Measurements from ENCODE around the gene MAP1LC3C. TPM values are rescaled to one million over a fixed set of nuclear protein-coding genes. Genes with fewer than 3 reads are reported as not detected.

Gene MAP1LC3C
- total and polyA plus RNA-seq, 3 experiments from 2014 or later = not detected

DNA sequence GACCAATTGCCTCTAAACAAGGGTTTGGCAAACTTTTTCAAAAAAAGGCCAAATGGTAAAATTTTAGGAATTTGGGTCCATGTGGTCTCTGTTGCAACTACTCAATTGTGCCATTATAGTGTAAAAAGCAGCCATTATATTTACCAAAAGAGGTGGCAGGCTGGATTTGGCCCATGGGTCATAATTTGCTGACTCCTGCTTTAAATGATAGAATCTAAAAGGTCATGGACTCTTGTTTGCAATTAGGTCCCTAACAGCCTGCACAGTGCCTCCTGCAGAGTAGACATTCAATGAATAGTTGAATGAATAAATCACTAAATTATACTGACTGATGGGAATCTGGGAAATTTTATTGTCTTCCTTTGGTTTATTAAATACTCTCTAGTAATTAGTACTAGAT is 35.2 kb downstream of the MAP1LC3C start:
- Histone ChIP-seq H3K4me1 (ENCODE audit: insufficient read depth, low read length) (no peaks in the 10 kb centered on the region), H3K27me3 (ENCODE audit: insufficient read depth, low read length, poor library complexity, severe bottlenecking) (no peaks in the 10 kb centered on the region), H3K27ac (ENCODE audit: low read depth, low read length) (no peak overlapping the region), H3K4me3 (ENCODE audit: low read length) (no peak overlapping the region), H3K9me3 (ENCODE audit: low read length) (no peaks in the 10 kb centered on the region), H3K36me3 (ENCODE audit: insufficient read depth, low read length) (no peaks in the 10 kb centered on the region)
- DNase-seq = no peak
- Mint-ChIP-seq H3K36me3 (no peaks in the 10 kb centered on the region), H3K27me3 (no peaks in the 10 kb centered on the region), H3K4me1 (no peaks in the 10 kb centered on the region), H3K4me3 (no peak overlapping the region), H3K9me3 (no peaks in the 10 kb centered on the region), H3K27ac (no peak overlapping the region)
- ChIA-PET CTCF (no interaction called here), POLR2A (no interaction called here)

DNA sequence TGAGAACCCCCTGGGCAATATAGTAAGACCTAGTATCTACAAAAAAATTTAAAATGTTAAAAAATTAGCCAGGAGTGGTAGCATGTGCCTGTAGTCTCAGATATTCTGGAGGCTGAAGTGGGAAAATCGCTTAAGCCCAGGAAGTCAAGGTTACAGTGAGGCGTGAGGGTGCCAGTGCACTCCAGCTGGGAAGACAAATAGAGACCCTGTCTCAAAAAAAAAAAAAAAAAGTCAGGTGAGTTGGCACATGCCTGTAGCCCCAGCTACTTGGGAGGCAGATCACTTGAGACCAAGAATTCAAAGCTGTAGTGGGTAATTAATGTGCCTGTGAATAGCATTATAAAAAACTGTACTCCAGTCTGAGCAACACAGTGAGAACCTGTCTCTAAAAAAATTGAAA is 36.7 kb downstream of the MAP1LC3C start:
- H3K4me3 Mint-ChIP-seq = no peak overlapping the region
- no peaks in the 10 kb centered on the region for H3K36me3 Mint-ChIP-seq
- ChIA-PET CTCF (interaction anchor here (0.7 kb wide), 1 partner anchor 364 kb away, joined by 3 read pairs; no protein-coding TSS in a partner anchor), POLR2A (no interaction called here)
- no peak overlapping the region for H3K4me3 ChIP-seq (ENCODE audit: low read length)
- H3K36me3 ChIP-seq (ENCODE audit: insufficient read depth, low read length) = no peaks in the 10 kb centered on the region
- H3K27ac ChIP-seq (ENCODE audit: low read depth, low read length) = no peak overlapping the region
- no peaks in the 10 kb centered on the region for H3K4me1 ChIP-seq (ENCODE audit: insufficient read depth, low read length)
- no peaks in the 10 kb centered on the region for H3K4me1 Mint-ChIP-seq
- H3K9me3 ChIP-seq (ENCODE audit: low read length) = no peaks in the 10 kb centered on the region
- no peaks in the 10 kb centered on the region for H3K27me3 Mint-ChIP-seq
- H3K27ac Mint-ChIP-seq = no peak overlapping the region
- DNase-seq = no peak
- no peaks in the 10 kb centered on the region for H3K27me3 ChIP-seq (ENCODE audit: insufficient read depth, low read length, poor library complexity, severe bottlenecking)
- H3K9me3 Mint-ChIP-seq = no peaks in the 10 kb centered on the region

DNA sequence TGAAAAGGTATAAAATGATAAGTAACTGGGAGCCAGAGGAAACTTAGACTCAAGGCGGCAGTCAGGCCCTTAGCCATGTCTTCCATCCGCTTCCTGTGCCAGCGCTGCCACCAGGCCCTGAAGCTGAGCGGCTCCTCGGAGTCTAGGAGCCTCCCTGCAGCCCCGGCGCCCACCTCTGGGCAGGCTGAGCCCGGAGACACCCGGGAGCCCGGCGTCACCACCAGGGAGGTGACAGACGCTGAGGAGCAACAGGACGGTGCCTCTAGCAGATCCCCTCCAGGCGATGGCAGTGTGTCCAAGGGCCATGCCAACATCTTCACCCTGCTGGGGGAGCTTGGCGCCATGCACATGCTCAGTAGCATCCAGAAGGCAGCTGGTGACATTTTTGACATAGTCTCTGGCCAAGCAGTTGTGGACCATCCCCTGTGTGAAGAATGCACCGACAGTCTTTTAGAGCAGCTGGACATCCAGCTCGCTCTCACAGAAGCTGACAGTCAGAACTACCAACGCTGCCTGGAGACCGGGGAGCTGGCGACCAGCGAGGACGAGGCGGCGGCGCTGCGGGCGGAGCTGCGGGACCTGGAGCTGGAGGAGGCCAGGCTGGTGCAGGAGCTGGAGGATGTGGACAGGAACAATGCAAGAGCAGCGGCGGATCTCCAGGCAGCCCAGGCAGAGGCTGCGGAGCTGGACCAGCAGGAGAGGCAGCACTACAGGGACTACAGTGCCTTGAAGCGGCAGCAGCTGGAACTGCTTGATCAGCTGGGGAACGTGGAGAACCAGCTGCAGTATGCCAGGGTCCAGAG is 41.0 kb downstream of the MAP1LC3C start, which contains the start of gene BECN2:
Gene BECN2, plus strand, starts transcription at position 76 of the 803 bp plus-strand sequence. Its CDS starts 0 bp downstream, at position 76.
- Histone ChIP-seq H3K9me3 (ENCODE audit: low read length) (no peaks in the 10 kb centered on the region), H3K36me3 (ENCODE audit: insufficient read depth, low read length) (no peaks in the 10 kb centered on the region), H3K27ac (ENCODE audit: low read depth, low read length) (no peak within 1 kb of the TSS), H3K27me3 (ENCODE audit: insufficient read depth, low read length, poor library complexity, severe bottlenecking) (no peaks in the 10 kb centered on the region), H3K4me1 (ENCODE audit: insufficient read depth, low read length) (no peaks in the 10 kb centered on the region), H3K4me3 (ENCODE audit: low read length) (no peak within 1 kb of the TSS)
- no peaks in the 10 kb centered on the region for H3K4me1 Mint-ChIP-seq
- H3K36me3 Mint-ChIP-seq = no peaks in the 10 kb centered on the region
- ChIA-PET POLR2A (no interaction called here), CTCF (no interaction called here)
- H3K4me3 Mint-ChIP-seq = no peak within 1 kb of the TSS
- no peaks in the 10 kb centered on the region for H3K9me3 Mint-ChIP-seq
- H3K27ac Mint-ChIP-seq = peak within 1 kb of the TSS in 1 of 8 donors; percentile 63
- peaks cover 0 to 1% of the 10 kb centered on the region in 2 donors for H3K27me3 Mint-ChIP-seq
- DNase-seq = no peak

DNA sequence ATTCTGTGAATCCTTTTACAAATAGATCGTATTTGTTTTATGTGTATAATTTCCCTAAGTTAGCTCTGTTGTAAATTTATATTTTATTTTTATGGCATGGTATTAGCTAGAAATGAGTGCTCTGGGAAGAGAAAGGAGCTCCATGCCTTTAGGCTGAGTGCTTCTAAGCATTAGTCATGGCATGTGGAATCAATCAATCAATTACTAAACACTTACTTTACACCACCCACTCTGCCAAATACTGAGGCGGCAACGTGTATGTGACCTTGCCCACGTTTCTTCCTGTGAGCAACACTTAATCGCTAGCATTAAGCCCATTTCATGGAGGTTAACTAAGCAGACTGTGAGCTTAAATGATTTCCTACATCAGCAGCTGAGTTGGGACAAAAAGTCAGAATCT is 48.5 kb downstream of the MAP1LC3C start:
- no peaks in the 10 kb centered on the region for H3K4me1 ChIP-seq (ENCODE audit: insufficient read depth, low read length)
- no peaks in the 10 kb centered on the region for H3K4me1 Mint-ChIP-seq
- H3K9me3 ChIP-seq (ENCODE audit: low read length) = no peaks in the 10 kb centered on the region
- H3K36me3 Mint-ChIP-seq = no peaks in the 10 kb centered on the region
- H3K27ac Mint-ChIP-seq = no peak overlapping the region
- H3K27me3 Mint-ChIP-seq = peaks cover 2 to 8% of the 10 kb centered on the region in 2 donors
- H3K27me3 ChIP-seq (ENCODE audit: insufficient read depth, low read length, poor library complexity, severe bottlenecking) = no peaks in the 10 kb centered on the region
- H3K4me3 ChIP-seq (ENCODE audit: low read length) = no peak overlapping the region
- no peak overlapping the region for H3K27ac ChIP-seq (ENCODE audit: low read depth, low read length)
- ChIA-PET POLR2A (no interaction called here), CTCF (no interaction called here)
- H3K9me3 Mint-ChIP-seq = no peaks in the 10 kb centered on the region
- no peak for DNase-seq
- no peak overlapping the region for H3K4me3 Mint-ChIP-seq
- no peaks in the 10 kb centered on the region for H3K36me3 ChIP-seq (ENCODE audit: insufficient read depth, low read length)

DNA sequence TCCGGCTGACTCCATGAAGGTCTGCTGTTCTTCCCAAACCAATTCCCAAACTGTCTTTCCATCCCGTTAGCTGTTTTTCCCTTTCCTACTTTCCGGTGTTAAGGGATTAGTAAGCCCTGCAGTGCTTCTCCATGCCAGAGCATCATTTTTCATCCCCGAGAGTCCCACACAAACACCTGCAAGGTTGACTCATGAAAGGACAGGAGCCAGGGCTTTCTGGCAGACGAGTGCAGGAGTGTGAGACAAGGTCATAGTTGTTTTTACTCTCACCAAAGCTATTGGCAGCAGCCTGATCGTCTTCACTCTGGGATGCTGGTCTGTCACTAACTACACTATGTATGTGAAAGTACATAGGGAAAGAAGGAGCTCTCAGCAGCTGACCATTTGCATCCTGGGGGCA is 51.5 kb downstream of the MAP1LC3C start:
- no peak for DNase-seq
- H3K27ac ChIP-seq (ENCODE audit: low read depth, low read length) = no peak overlapping the region
- H3K4me3 Mint-ChIP-seq = no peak overlapping the region
- H3K27me3 ChIP-seq (ENCODE audit: insufficient read depth, low read length, poor library complexity, severe bottlenecking) = no peaks in the 10 kb centered on the region
- no peaks in the 10 kb centered on the region for H3K9me3 Mint-ChIP-seq
- H3K36me3 ChIP-seq (ENCODE audit: insufficient read depth, low read length) = no peaks in the 10 kb centered on the region
- H3K4me1 Mint-ChIP-seq = no peaks in the 10 kb centered on the region
- no peaks in the 10 kb centered on the region for H3K9me3 ChIP-seq (ENCODE audit: low read length)
- no peaks in the 10 kb centered on the region for H3K36me3 Mint-ChIP-seq
- no peak overlapping the region for H3K27ac Mint-ChIP-seq
- H3K4me1 ChIP-seq (ENCODE audit: insufficient read depth, low read length) = no peaks in the 10 kb centered on the region
- H3K4me3 ChIP-seq (ENCODE audit: low read length) = no peak overlapping the region
- POLR2A ChIA-PET = no interaction called here
- peaks cover 2 to 8% of the 10 kb centered on the region in 2 donors for H3K27me3 Mint-ChIP-seq
- CTCF ChIA-PET = no interaction called here

Other genes starting within 250 kb of the MAP1LC3C start
- 10 to 100 TPM; 65.8 to 76.1 TPM for gene EXO1, start 150.9 kb downstream of the MAP1LC3C start, total RNA-seq
- 0.49 TPM for gene EXO1, start 150.9 kb downstream of the MAP1LC3C start, polyA plus RNA-seq
- not detected for gene BECN2, start 41.3 kb downstream of the MAP1LC3C start, total RNA-seq
- gene BECN2, start 41.3 kb downstream of the MAP1LC3C start, polyA plus RNA-seq = not detected

All from CD8-positive, alpha-beta memory T cell (primary cell).